ENCODE results near the gene HMCN2. TPM values are rescaled to one million over a fixed set of nuclear protein-coding genes. Genes with fewer than 3 reads are reported as not detected.

HMCN2 gene
- total and polyA plus RNA-seq, 2 of the 4 experiments (the other 2 are of a cell fraction), result 0.02 TPM; not detected in 1

DNA sequence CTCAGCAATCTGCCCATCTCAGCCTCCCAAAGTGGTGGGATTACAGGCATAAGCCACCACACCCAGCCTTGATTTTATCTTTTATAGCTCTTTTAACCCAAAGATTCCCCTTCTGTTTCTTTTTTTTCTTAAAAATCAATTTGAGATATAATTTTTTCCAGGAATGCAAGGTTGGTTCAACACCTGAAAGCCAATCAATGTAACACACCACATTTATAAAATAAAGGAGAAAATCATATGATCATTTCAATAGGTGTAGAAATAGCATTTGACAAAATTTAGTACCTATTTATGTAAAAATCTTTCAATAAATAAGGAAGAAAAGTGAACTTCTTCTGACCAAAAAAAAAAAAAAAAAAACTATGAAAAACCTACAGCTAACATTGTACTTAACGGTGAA is 175.5 kb downstream of the HMCN2 start:
- Histone ChIP-seq H3K56ac (ENCODE audit: extremely low read depth, insufficient read depth, low read length) (no peak overlapping the region), H2AK9ac (replicated peaks; ENCODE audit: low read depth, low read length, poor library complexity) (no peak overlapping the region), H3K36me3 (ENCODE audit: control insufficient read depth, insufficient read depth, low read length) (no peaks in the 10 kb centered on the region), H4K8ac (ENCODE audit: low read depth in 2 of 2, low read length in 2 of 2) (no peak overlapping the region), H3K9me1 (ENCODE audit: insufficient read depth, low read length) (no peaks in the 10 kb centered on the region), H4K91ac (ENCODE audit: insufficient read depth, low read depth, low read length) (no peak overlapping the region), H3K9ac (ENCODE audit: low read depth, low read length) (no peak overlapping the region), H2AK5ac (ENCODE audit: low read depth, low read length) (no peak overlapping the region), H4K20me1 (ENCODE audit: insufficient read depth, low read length) (no peaks in the 10 kb centered on the region), H3K18ac (ENCODE audit: low read depth, low read length) (no peak overlapping the region), H3K27ac (ENCODE audit: insufficient read depth, low read length) (no peak overlapping the region), H2BK15ac (ENCODE audit: low read depth, low read length) (no peak overlapping the region), H3K4me2 (ENCODE audit: low read depth, low read length) (no peak overlapping the region), H3K27me3 (ENCODE audit: control insufficient read depth, insufficient read depth, low read length) (peaks cover 18% of the 10 kb centered on the region), H2BK5ac (ENCODE audit: low read depth, low read length, poor library complexity, severe bottlenecking) (no peak overlapping the region), H3K4me1 (ENCODE audit: control insufficient read depth, insufficient read depth, low read length) (peaks cover 9% of the 10 kb centered on the region; the same call in 1 of the 2 replicates), H3K4ac (ENCODE audit: low read depth, low read length) (no peak overlapping the region), H4K5ac (ENCODE audit: low read depth, low read length) (no peak overlapping the region), H3K9me3 (ENCODE audit: control insufficient read depth, insufficient read depth, low read length) (peaks cover 3% of the 10 kb centered on the region), H2BK120ac (ENCODE audit: low read depth, low read length) (no peak overlapping the region), H3K23ac (ENCODE audit: low read depth, low read length) (no peak overlapping the region), H2AFZ (replicated peaks; ENCODE audit: low read length, poor library complexity) (no peak overlapping the region), H3K4me3 (ENCODE audit: insufficient read depth, low read depth, low read length) (no peak overlapping the region), H2BK20ac (ENCODE audit: low read depth, low read length) (no peak overlapping the region), H3K14ac (replicated peaks; ENCODE audit: low read depth, low read length) (no peak overlapping the region), H3K79me1 (ENCODE audit: low read depth in 1 of 2, low read length in 2 of 2) (no peaks in the 10 kb centered on the region)
- ATAC-seq (ENCODE audit: low read depth), result no peak
- CTCF ChIA-PET, result no interaction called here
- POLR2A ChIA-PET (ENCODE audit: unreplicated experiment), result no interaction called here
- BruUV-seq (replicated peaks), result no TSS peak
- TF ChIP-seq BHLHE40 (IDR thresholded peaks at IDR 0.05; ENCODE audit: low read depth, low read length) (no peak), SMC3 (IDR thresholded peaks at IDR 0.05; ENCODE audit: low read depth, low read length) (no peak), RAD21 (IDR thresholded peaks at IDR 0.05; ENCODE audit: low read length) (no peak), NFE2L2 (IDR thresholded peaks at IDR 0.05; ENCODE audit: low read depth, low read length) (no peak), MAFK (IDR thresholded peaks at IDR 0.05; ENCODE audit: low read depth, low read length) (no peak), MAZ (IDR thresholded peaks at IDR 0.05; ENCODE audit: borderline replicate concordance, low read depth, low read length) (no peak)
- dilution Hi-C loops (cut with HindIII; ENCODE audit: low sequenced_read_pairs, unreplicated experiment), result no loop called here
- intact Hi-C loops (cut with micrococcal nuclease), result no loop called here
- in situ Hi-C loops (cut with MboI; ENCODE audit: low sequenced_read_pairs), result no loop called here
- no peak for DNase-seq
- no CpG with 5 or more reads among the region's 1 CpG for WGBS, 2 experiments (ENCODE audit: extremely low coverage in 2 of 2, insufficient read length in 1 of 2)
